ENCODE data around the gene VRK1.

GRCh38 chr14:96811265-96811664 is 14.1 kb downstream of the VRK1 start:
- TF ChIP-seq EZH2 (optimal IDR thresholded peaks at IDR 0.05; ENCODE audit: low read depth, low read length) (no peak), CTCF (IDR thresholded peaks at IDR 0.05; ENCODE audit: low read length) (no peak)
